Activated B cell treated with CpG ODN at 0.5 μM for 24 hours (primary cell): Measurements from ENCODE around the gene ORC1. TPM values are rescaled to one million over a fixed set of nuclear protein-coding genes. Genes with fewer than 3 reads are reported as not detected.

ENCODE experiments used
- ATAC-seq: fragments of 200-7000 bp; cut with Tn5 transposase; one replicate; pipeline ENCODE4 v1.10.0; 2021; ENCODE audit warnings: low read depth, mild to moderate bottlenecking, moderate library complexity
- CTCF ChIA-PET: fragments of 350-600 bp; sonication (Branson Sonifier 250); formaldehyde crosslinking; loops from one replicate; lab custom pipeline; 2021; ENCODE audit warnings: antibody characterized with exemption; lab: Charles Lee
- POLR2A ChIA-PET: fragments of 350-600 bp; sonication (Branson Sonifier 250); formaldehyde crosslinking; loops from one replicate; lab custom pipeline; 2021; ENCODE audit warnings: antibody characterized with exemption; lab: Charles Lee
- DNase-seq: peaks from one replicate; pipeline ENCODE4 v3.0.0; 2022
- H3K27ac Mint-ChIP-seq: one replicate; pipeline ENCODE4 v1.8.0; 2020; ENCODE audit warnings: mixed read lengths
- H3K27me3 Mint-ChIP-seq: one replicate; pipeline ENCODE4 v1.8.0; 2021; ENCODE audit warnings: mixed read lengths
- H3K36me3 Mint-ChIP-seq: one replicate; pipeline ENCODE4 v1.8.0; 2021; ENCODE audit warnings: low read depth, mixed read lengths
- H3K4me1 Mint-ChIP-seq: one replicate; pipeline ENCODE4 v1.8.0; 2021; ENCODE audit warnings: mixed read lengths
- H3K4me3 Mint-ChIP-seq: one replicate; pipeline ENCODE4 v1.8.0; 2020; ENCODE audit warnings: mild to moderate bottlenecking, mixed read lengths
- H3K9me3 Mint-ChIP-seq: one replicate; pipeline ENCODE4 v1.8.0; 2020; ENCODE audit warnings: mixed read lengths
- intact Hi-C: fragments of 100-400 bp; cut with micrococcal nuclease; formaldehyde crosslinking; loops from one replicate; pipeline ENCODE4 v1.15.1; 2024
- total RNA-seq: library from RNA; stranded (reverse); gene quantifications from 2 replicates; pipeline ENCODE4 v1.2.3, GENCODE V29; 2022
- TF ChIP-seq, protein P1 (sequence below): fragments of 200-600 bp; IDR thresholded peaks from one replicate; pipeline ENCODE4 v1.8.0; 2022; ENCODE audit warnings: antibody characterized with exemption, mild to moderate bottlenecking

ORC1 gene
- total RNA-seq, 1 donor from 2014 or later = 3.2 TPM

DNA sequence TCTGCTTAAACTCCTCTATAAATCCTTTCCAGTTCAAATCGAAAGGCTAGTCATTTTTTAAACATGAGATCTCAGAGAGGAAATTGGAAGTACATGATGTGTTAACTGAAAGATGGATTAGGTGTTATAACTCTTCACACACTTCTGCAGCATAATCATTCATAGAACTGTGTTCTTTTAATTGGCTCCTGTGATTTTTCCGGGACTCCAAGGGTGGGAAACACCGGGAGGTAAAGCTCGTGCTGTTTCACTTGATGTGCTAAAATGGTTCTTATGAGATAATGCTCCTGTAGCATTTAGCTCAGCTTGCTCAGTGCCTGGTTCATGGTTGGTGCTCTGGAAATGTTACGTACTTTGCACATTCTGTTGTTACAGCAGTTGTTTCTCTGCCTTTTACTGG, 78.4 kb downstream of the ORC1 start:
- TF ChIP-seq, protein P1, sequence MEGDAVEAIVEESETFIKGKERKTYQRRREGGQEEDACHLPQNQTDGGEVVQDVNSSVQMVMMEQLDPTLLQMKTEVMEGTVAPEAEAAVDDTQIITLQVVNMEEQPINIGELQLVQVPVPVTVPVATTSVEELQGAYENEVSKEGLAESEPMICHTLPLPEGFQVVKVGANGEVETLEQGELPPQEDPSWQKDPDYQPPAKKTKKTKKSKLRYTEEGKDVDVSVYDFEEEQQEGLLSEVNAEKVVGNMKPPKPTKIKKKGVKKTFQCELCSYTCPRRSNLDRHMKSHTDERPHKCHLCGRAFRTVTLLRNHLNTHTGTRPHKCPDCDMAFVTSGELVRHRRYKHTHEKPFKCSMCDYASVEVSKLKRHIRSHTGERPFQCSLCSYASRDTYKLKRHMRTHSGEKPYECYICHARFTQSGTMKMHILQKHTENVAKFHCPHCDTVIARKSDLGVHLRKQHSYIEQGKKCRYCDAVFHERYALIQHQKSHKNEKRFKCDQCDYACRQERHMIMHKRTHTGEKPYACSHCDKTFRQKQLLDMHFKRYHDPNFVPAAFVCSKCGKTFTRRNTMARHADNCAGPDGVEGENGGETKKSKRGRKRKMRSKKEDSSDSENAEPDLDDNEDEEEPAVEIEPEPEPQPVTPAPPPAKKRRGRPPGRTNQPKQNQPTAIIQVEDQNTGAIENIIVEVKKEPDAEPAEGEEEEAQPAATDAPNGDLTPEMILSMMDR = no peak
- ATAC-seq (no peak), DNase-seq (no peak)
- no peaks in the 10 kb centered on the region for H3K36me3 Mint-ChIP-seq
- no peaks in the 10 kb centered on the region for H3K9me3 Mint-ChIP-seq
- ChIA-PET POLR2A (no interaction called here), CTCF (no interaction called here)
- H3K4me3 Mint-ChIP-seq = no peak overlapping the region
- H3K27ac Mint-ChIP-seq = no peak overlapping the region
- H3K27me3 Mint-ChIP-seq = peaks cover 2% of the 10 kb centered on the region
- intact Hi-C loops = no loop called here
- no peaks in the 10 kb centered on the region for H3K4me1 Mint-ChIP-seq

GRCh38 chr1:52323731-52324130, 80.5 kb downstream of the ORC1 start:
- intact Hi-C loops = no loop called here
- peaks cover 2% of the 10 kb centered on the region for H3K27me3 Mint-ChIP-seq

More at GRCh38 chr1:52323731-52324130, 80.5 kb downstream of the ORC1 start:
- TF ChIP-seq, protein P1 = no peak
- no peak overlapping the region for H3K27ac Mint-ChIP-seq
- ChIA-PET CTCF (no interaction called here), POLR2A (no interaction called here)
- no peaks in the 10 kb centered on the region for H3K9me3 Mint-ChIP-seq
- no peaks in the 10 kb centered on the region for H3K36me3 Mint-ChIP-seq
- DNase-seq (no peak), ATAC-seq (no peak)
- no peak overlapping the region for H3K4me3 Mint-ChIP-seq
- H3K4me1 Mint-ChIP-seq = no peaks in the 10 kb centered on the region

Other genes starting within 250 kb of the ORC1 start
- 51.3 and 66.4 TPM in 2 replicates for gene CC2D1B, start 38.2 kb downstream of the ORC1 start, total RNA-seq
- 75.6 and 78.4 TPM in 2 replicates for gene PRPF38A, start 179 bp upstream of the ORC1 start, total RNA-seq
- 143 and 158 TPM in 2 replicates for gene TUT4, start 148.7 kb upstream of the ORC1 start, total RNA-seq
- 20.9 and 22.4 TPM in 2 replicates for gene GPX7, start 197.9 kb upstream of the ORC1 start, total RNA-seq
- gene SHISAL2A, start 228.7 kb upstream of the ORC1 start, total RNA-seq = 36.8 and 44.2 TPM in 2 replicates